Dedifferentiated amniotic fluid mesenchymal stem cell (primary cell): ENCODE data around the gene PFKL.

ENCODE experiments used
- DNase-seq: peaks from one replicate; pipeline ENCODE4 v3.0.0-alpha.2; 2016; ENCODE audit errors: extremely low spot score

The PFKL gene

GRCh38 chr21:44313451-44313850, 13.6 kb downstream of the PFKL start:
- no peak for DNase-seq

- no peak for DNase-seq
Measured at GRCh38 chr21:44314128-44314527, 14.3 kb downstream of the PFKL start.

- DNase-seq = no peak
Measured at GRCh38 chr21:44314561-44314960, 14.7 kb downstream of the PFKL start.

- no peak for DNase-seq
Measured at GRCh38 chr21:44315691-44316203, 15.9 kb downstream of the PFKL start.

- no peak for DNase-seq
Measured at GRCh38 chr21:44316277-44316900, 16.5 kb downstream of the PFKL start.

- no peak for DNase-seq
Measured at GRCh38 chr21:44317241-44317782, 17.5 kb downstream of the PFKL start.

- no peak for DNase-seq
Measured at GRCh38 chr21:44317871-44318270, 18.0 kb downstream of the PFKL start.

- no peak for DNase-seq
Measured at GRCh38 chr21:44318489-44319285, 18.8 kb downstream of the PFKL start.

GRCh38 chr21:44319407-44320065, 19.7 kb downstream of the PFKL start:
- no peak for DNase-seq

- no peak for DNase-seq
Measured at GRCh38 chr21:44320847-44321246, 21.0 kb downstream of the PFKL start.

- no peak for DNase-seq
Measured at GRCh38 chr21:44321846-44322450, 22.1 kb downstream of the PFKL start.

GRCh38 chr21:44322621-44323325, 22.9 kb downstream of the PFKL start:
- DNase-seq = no peak

GRCh38 chr21:44323591-44323990, 23.7 kb downstream of the PFKL start:
- no peak for DNase-seq

GRCh38 chr21:44324106-44324853, 24.4 kb downstream of the PFKL start:
- no peak for DNase-seq

GRCh38 chr21:44324854-44325107, 24.9 kb downstream of the PFKL start:
- DNase-seq = no peak

- DNase-seq = no peak
Measured at GRCh38 chr21:44325386-44326271, 25.8 kb downstream of the PFKL start.

- DNase-seq = no peak
Measured at GRCh38 chr21:44326272-44326647, 26.4 kb downstream of the PFKL start.

- no peak for DNase-seq
Measured at GRCh38 chr21:44326716-44327602, 27.1 kb downstream of the PFKL start.

- DNase-seq = no peak
Measured at GRCh38 chr21:44327603-44327974, 27.7 kb downstream of the PFKL start.
